GM12878 (cell line): ENCODE measurements around the gene ADAM23.

ENCODE experiments used
- CBX3 ChIP-seq: fragments of 200-600 bp; sonication (generic); IDR thresholded peaks from 2 replicates; pipeline ENCODE4 v1.6.1; 2016; ENCODE audit warnings: low read depth, borderline replicate concordance
- EP300 ChIP-seq, 2 experiments: fragments of 150-350 bp in 1 of 2; IDR thresholded peaks; 2 replicates each; pipeline ENCODE4 v1.6.1; 2011 to 2012; ENCODE audit warnings: low read depth in 2 of 2, low read length in 2 of 2, borderline replicate concordance in 1 of 2, improper control_type of control experiment in 1 of 2, inconsistent platforms in 1 of 2; ENCODE audit not compliant: control insufficient read depth in 1 of 2
- ETV6 ChIP-seq, 2 experiments: fragments of 450-650 bp in 1 of 2; IDR thresholded peaks in 1 of 2; conservative IDR thresholded peaks in 1 of 2; 2 replicates each; pipeline ENCODE4 v1.6.1; 2014; ENCODE audit warnings: antibody characterized with exemption in 1 of 2, borderline replicate concordance in 1 of 2, low read depth in 1 of 2, mild to moderate bottlenecking in 1 of 2, moderate library complexity in 1 of 2
- MTA3 ChIP-seq: IDR thresholded peaks from 2 replicates; pipeline ENCODE4 v1.6.1; 2012; ENCODE audit warnings: low read length, inconsistent platforms, borderline replicate concordance
- NRF1 ChIP-seq: conservative IDR thresholded peaks from 2 replicates; pipeline ENCODE4 v1.6.1; 2011; ENCODE audit warnings: mild to moderate bottlenecking, low read depth, low read length, improper control_type of control experiment
- POLR2AphosphoS5 ChIP-seq: IDR thresholded peaks from 2 replicates; pipeline ENCODE4 v1.6.1; 2011; ENCODE audit warnings: mild to moderate bottlenecking, low read length, inconsistent platforms
- STAT3 ChIP-seq: IDR thresholded peaks from 2 replicates; pipeline ENCODE4 v1.6.1; 2011; ENCODE audit warnings: low read depth, low read length, improper control_type of control experiment
- TAF1 ChIP-seq: IDR thresholded peaks from 2 replicates; pipeline ENCODE4 v1.6.1; 2011; ENCODE audit warnings: mild to moderate bottlenecking, low read depth, low read length, borderline replicate concordance
- ZBTB4 ChIP-seq: fragments of 450-650 bp; formaldehyde crosslinking; IDR thresholded peaks from 2 replicates; pipeline ENCODE4 v1.4.0; 2022; ENCODE audit warnings: mild to moderate bottlenecking, moderate library complexity
- TF ChIP-seq, protein P1 (sequence below): fragments of 450-650 bp; formaldehyde crosslinking; IDR thresholded peaks from 2 replicates; pipeline ENCODE4 v1.5.0; 2022; ENCODE audit warnings: mild to moderate bottlenecking, missing genetic modification characterization

GRCh38 chr2:206424134-206424533, 19.2 kb upstream of the ADAM23 start:
- TF ChIP-seq CBX3 (no peak), MTA3 (no peak), NRF1 (no peak), ZBTB4 (no peak), EP300 (IDR thresholded peaks at IDR 0.05; ENCODE audit: borderline replicate concordance in 1 of 2, control insufficient read depth in 1 of 2, low read depth in 2 of 2, low read length in 2 of 2) (no peak), TAF1 (no peak), ETV6 (conservative IDR thresholded peaks at IDR 0.05 in 1 of 2, IDR thresholded peaks at IDR 0.05 in 1 of 2; ENCODE audit: borderline replicate concordance in 1 of 2, low read depth in 1 of 2) (no peak), STAT3 (no peak), POLR2AphosphoS5 (no peak)
- TF ChIP-seq, protein P1, sequence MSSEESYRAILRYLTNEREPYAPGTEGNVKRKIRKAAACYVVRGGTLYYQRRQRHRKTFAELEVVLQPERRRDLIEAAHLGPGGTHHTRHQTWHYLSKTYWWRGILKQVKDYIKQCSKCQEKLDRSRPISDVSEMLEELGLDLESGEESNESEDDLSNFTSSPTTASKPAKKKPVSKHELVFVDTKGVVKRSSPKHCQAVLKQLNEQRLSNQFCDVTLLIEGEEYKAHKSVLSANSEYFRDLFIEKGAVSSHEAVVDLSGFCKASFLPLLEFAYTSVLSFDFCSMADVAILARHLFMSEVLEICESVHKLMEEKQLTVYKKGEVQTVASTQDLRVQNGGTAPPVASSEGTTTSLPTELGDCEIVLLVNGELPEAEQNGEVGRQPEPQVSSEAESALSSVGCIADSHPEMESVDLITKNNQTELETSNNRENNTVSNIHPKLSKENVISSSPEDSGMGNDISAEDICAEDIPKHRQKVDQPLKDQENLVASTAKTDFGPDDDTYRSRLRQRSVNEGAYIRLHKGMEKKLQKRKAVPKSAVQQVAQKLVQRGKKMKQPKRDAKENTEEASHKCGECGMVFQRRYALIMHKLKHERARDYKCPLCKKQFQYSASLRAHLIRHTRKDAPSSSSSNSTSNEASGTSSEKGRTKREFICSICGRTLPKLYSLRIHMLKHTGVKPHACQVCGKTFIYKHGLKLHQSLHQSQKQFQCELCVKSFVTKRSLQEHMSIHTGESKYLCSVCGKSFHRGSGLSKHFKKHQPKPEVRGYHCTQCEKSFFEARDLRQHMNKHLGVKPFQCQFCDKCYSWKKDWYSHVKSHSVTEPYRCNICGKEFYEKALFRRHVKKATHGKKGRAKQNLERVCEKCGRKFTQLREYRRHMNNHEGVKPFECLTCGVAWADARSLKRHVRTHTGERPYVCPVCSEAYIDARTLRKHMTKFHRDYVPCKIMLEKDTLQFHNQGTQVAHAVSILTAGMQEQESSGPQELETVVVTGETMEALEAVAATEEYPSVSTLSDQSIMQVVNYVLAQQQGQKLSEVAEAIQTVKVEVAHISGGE = no peak
